Right lobe of liver (tissue), 4 donors: Measurements from ENCODE around the gene GNG4.

ENCODE experiments used
- POLR2A ChIP-seq: fragments of 450-650 bp; IDR thresholded peaks from one replicate; pipeline ENCODE4 v1.6.1; 2017; ENCODE audit warnings: antibody characterized with exemption, mild to moderate bottlenecking
- TF ChIP-seq, protein P1 (sequence below), 4 donors: fragments of 200-600 bp in 3 of 4; fragments of 450-650 bp in 1 of 4; IDR thresholded peaks; one replicate each; pipeline versions ENCODE4 v1.5.1 to v1.8.0; 2016 to 2022; ENCODE audit warnings: antibody characterized with exemption in 4 of 4, mild to moderate bottlenecking in 2 of 4
- donor health status: DM: no; HTN: no; CAD: no.
- donor health status: DM: no; HTN: no; CAD: no.
- donor health status: DM: no; HTN: yes; CAD: no.

DNA sequence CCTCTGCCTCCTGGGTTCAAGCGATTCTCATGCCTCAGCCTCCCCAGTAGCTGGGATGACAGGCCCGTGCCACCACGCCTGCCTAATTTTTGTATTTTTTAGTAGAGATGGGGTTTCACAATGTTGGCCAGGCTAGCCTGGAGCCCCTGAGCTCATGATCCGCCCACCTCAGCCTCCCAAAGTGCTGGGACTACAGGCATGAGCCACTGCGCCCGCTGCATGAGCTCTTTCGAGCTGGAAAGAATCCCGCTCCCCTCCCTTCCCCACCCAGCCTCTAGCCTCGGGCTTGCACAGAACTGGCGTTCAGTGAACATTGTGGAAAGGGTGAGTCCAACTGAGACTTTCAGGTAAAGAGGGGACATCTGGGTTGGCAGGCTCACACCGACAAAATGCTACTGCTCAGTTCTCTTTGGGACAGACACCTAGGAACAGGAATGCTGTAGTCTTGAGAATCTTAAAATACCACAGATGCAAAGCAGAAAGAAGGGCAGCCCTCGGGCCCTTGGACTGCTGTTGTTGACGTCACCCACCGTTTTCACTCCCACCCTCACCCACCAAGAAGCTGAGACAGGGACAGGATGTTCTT is 9.7 kb upstream of the GNG4 start:
- TF ChIP-seq POLR2A: no peak
- TF ChIP-seq, protein P1, sequence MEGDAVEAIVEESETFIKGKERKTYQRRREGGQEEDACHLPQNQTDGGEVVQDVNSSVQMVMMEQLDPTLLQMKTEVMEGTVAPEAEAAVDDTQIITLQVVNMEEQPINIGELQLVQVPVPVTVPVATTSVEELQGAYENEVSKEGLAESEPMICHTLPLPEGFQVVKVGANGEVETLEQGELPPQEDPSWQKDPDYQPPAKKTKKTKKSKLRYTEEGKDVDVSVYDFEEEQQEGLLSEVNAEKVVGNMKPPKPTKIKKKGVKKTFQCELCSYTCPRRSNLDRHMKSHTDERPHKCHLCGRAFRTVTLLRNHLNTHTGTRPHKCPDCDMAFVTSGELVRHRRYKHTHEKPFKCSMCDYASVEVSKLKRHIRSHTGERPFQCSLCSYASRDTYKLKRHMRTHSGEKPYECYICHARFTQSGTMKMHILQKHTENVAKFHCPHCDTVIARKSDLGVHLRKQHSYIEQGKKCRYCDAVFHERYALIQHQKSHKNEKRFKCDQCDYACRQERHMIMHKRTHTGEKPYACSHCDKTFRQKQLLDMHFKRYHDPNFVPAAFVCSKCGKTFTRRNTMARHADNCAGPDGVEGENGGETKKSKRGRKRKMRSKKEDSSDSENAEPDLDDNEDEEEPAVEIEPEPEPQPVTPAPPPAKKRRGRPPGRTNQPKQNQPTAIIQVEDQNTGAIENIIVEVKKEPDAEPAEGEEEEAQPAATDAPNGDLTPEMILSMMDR (IDR thresholded peaks at IDR 0.05): no peak
